Activated T-cell treated with anti-CD3 and anti-CD28 coated beads, Interleukin-2, amount 50 U/mL, for 72 hours (primary cell): ENCODE measurements around the gene CLTRN. TPM values are rescaled to one million over a fixed set of nuclear protein-coding genes. Genes with fewer than 3 reads are reported as not detected.
"Not testable (repeated sequence)": the region's sequence is repeated elsewhere in the genome, so short reads cannot be mapped to it uniquely, and the experiment has no call there.

Experiments used
- ATAC-seq, 2 donors: fragments of 150-1000 bp; cut with Tn5 transposase; replicated peaks in 1 of 2; 2 replicates each; pipeline ENCODE4 v1.10.0; 2021; ENCODE audit warnings: moderate library complexity in 2 of 2, mild to moderate bottlenecking in 1 of 2
- DNase-seq, 2 donors: peaks; one replicate each; pipeline ENCODE4 v3.0.0; 2021 to 2022; ENCODE audit warnings: mixed read lengths in 1 of 2
- H3K27ac Mint-ChIP-seq: one replicate; pipeline ENCODE4 v1.8.0; 2022; ENCODE audit warnings: mild to moderate bottlenecking, moderate library complexity, mixed read lengths
- H3K27me3 Mint-ChIP-seq: one replicate; pipeline ENCODE4 v1.8.0; 2022; ENCODE audit warnings: low read depth, mixed read lengths
- H3K36me3 Mint-ChIP-seq, 2 donors: one replicate each; pipeline ENCODE4 v1.8.0; 2022; ENCODE audit warnings: mixed read lengths in 2 of 2, mild to moderate bottlenecking in 1 of 2; ENCODE audit not compliant: insufficient read depth in 2 of 2
- H3K4me1 Mint-ChIP-seq: one replicate; pipeline ENCODE4 v1.8.0; 2022; ENCODE audit warnings: low read depth, mixed read lengths
- H3K4me3 Mint-ChIP-seq, 2 donors: one replicate each; pipeline ENCODE4 v1.8.0; 2022; ENCODE audit warnings: mild to moderate bottlenecking in 2 of 2, mixed read lengths in 2 of 2, moderate library complexity in 2 of 2
- H3K9me3 Mint-ChIP-seq, 2 donors: one replicate each; pipeline ENCODE4 v1.8.0; 2022; ENCODE audit warnings: mixed read lengths in 2 of 2
- total RNA-seq, 2 donors: library from RNA; stranded (reverse); gene quantifications; one replicate each; pipeline ENCODE4 v1.2.3, GENCODE V29; 2022

CLTRN gene, protein sequence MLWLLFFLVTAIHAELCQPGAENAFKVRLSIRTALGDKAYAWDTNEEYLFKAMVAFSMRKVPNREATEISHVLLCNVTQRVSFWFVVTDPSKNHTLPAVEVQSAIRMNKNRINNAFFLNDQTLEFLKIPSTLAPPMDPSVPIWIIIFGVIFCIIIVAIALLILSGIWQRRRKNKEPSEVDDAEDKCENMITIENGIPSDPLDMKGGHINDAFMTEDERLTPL
- total RNA-seq = 1 to 10 TPM; 1.6 to 2.3 TPM

DNA sequence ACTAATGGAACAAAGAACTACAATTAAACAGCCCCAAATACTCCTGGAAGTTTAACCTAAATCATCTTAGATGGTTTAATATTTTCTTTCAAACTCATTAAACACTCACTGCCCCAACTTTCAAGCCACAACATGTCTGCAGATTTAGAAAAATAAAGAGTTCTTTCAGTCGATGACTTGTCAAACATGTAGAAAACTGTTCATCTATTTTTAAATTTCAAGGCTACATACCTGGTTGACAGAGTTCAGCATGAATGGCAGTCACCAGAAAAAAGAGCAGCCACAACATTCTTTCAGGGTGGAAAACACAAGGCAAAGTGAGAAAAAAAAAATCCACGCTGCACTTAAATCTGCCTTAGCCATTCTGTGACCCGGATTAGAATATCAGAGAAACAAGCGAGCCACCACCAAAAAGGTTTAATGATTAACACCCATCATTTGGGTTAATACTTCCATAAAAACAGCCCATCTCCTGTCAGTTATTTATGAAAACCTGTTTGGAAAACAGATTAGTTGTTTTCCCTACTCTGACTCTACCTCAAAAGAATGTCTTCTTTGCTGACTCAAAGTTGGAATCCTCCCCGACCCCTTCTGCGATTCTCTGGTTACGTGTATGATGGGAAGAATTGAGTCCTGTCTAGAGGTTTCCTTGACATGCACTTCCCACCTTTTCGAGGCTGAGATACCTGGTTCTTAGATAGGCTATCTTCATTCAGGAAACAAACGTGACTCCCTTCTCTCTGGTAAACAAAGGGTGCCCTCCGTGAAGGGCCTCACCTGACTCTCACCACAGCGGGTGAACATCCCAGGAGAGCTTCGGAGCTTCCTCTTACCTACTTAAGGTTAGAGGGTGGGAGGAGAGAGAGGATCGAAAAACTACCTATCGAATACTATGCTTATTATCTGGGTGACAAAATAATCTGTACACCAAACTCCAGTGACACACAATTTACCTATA lies at the start of gene CLTRN:
Gene CLTRN (minus strand): TSS at position 319 of the 958 bp plus-strand sequence. CDS start 30 bp downstream, at position 289.
- H3K27me3 Mint-ChIP-seq = peaks cover 72% of the 10 kb centered on the region
- ATAC-seq (no peak), DNase-seq (no peak)
- H3K36me3 Mint-ChIP-seq = no peaks in the 10 kb centered on the region
- no peaks in the 10 kb centered on the region for H3K9me3 Mint-ChIP-seq
- H3K4me1 Mint-ChIP-seq = no peaks in the 10 kb centered on the region
- H3K4me3 Mint-ChIP-seq = no peak within 1 kb of the TSS
- no peak within 1 kb of the TSS for H3K27ac Mint-ChIP-seq

GRCh38 chrX:15704273-15704672 lies 39.7 kb upstream of the CLTRN start:
- not testable (repeated sequence) for H3K4me1 Mint-ChIP-seq, H3K36me3 Mint-ChIP-seq, H3K9me3 Mint-ChIP-seq, H3K27ac Mint-ChIP-seq, DNase-seq, ATAC-seq, H3K27me3 Mint-ChIP-seq, H3K4me3 Mint-ChIP-seq

- not testable (repeated sequence) for H3K27me3 Mint-ChIP-seq, H3K4me3 Mint-ChIP-seq
These were observed 39.2 kb upstream of the CLTRN start for GRCh38 chrX:15703809-15704208.

DNA sequence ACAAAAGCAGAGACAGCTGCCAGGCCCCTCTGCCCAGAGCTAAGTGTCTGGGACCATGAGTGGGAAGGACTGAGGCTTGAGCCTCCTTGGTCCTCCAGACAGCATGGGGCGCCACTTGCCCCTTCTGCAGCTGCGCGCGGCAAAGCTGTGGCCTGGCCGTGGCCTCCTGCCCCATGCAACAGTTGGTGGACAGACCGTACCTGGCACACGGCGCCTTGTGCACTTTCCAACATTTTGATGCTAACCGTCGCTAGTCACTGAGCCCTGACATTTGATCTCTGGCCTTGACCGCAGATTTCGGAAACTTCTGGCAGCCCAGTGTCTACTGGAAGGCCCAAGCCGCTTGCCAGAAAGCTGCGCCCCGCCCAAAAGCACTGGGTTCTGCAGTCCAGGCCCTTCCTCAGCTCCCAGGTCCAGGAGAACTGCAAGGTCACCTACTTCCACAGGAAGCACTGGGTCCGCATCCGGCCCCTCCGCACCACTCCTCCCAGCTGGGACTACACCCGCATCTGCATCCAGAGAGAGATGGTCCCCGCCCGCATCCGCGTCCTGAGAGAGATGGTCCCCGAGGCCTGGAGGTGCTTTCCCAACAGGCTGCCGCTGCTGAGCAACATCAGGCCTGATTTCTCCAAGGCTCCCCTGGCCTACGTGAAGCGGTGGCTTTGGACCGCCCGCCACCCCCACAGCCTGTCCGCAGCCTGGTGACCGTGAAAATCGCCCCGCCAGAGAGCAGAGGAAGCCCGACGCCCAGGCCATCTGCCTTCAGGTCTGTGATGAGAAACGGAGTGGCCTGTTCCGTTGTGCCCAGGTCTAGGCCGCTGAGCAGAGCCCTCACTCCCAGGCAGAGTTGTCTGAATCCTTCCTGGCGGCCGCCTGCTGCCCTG lies 38.1 kb upstream of the CLTRN start:
- no peaks in the 10 kb centered on the region for H3K27me3 Mint-ChIP-seq
- H3K4me3 Mint-ChIP-seq = no peak overlapping the region
- DNase-seq = no peak
- no peaks in the 10 kb centered on the region for H3K9me3 Mint-ChIP-seq
- no peaks in the 10 kb centered on the region for H3K4me1 Mint-ChIP-seq
- peaks cover 0 to 5% of the 10 kb centered on the region in 2 donors for H3K36me3 Mint-ChIP-seq
- no peak for ATAC-seq
- no peak overlapping the region for H3K27ac Mint-ChIP-seq

More at GRCh38 chrX:15703809-15704208, 39.2 kb upstream of the CLTRN start:
- H3K4me1 Mint-ChIP-seq, H3K9me3 Mint-ChIP-seq, DNase-seq, H3K36me3 Mint-ChIP-seq, H3K27ac Mint-ChIP-seq: not testable (repeated sequence)
- ATAC-seq = peak; percentile 25 to 49

- no peak for ATAC-seq
- no peak overlapping the region for H3K27ac Mint-ChIP-seq
- no peak for DNase-seq
- H3K36me3 Mint-ChIP-seq = peaks cover 0 to 27% of the 10 kb centered on the region in 2 donors
- no peaks in the 10 kb centered on the region for H3K27me3 Mint-ChIP-seq
- no peak overlapping the region for H3K4me3 Mint-ChIP-seq
- no peaks in the 10 kb centered on the region for H3K4me1 Mint-ChIP-seq
- H3K9me3 Mint-ChIP-seq = no peaks in the 10 kb centered on the region
These were observed 31.9 kb upstream of the CLTRN start for GRCh38 chrX:15696516-15696915.

DNA sequence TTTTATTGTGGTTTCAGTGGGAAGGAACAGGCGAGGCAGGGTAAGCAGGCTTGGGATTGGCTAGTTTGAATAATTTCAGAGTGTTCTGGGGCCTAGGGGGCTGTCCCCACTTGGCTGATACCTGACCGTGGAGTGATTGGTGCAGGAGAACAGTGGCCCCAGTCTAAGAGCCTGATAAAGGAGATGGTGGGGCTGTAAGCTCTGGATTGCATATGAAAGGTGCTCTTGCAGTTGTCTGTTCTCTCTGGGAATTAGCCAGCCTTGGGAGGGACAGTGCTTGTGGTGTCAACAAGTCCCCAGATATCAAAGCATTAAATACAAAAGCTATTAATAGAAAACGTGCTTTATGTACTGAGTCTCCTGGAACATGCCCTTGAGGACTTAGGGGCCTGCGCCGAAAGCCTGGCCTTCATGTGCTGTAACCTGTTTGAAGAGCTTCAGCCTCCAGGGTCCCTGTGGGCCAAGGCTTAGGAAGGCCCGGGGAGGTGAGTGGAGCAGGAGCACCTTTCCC lies 30.4 kb upstream of the CLTRN start:
- Mint-ChIP-seq H3K4me3 (no peak overlapping the region), H3K36me3 (peaks cover 4 to 37% of the 10 kb centered on the region in 2 donors), H3K27me3 (no peaks in the 10 kb centered on the region), H3K9me3 (no peaks in the 10 kb centered on the region), H3K27ac (no peak overlapping the region), H3K4me1 (no peaks in the 10 kb centered on the region)
- DNase-seq (no peak), ATAC-seq (no peak)

GRCh38 chrX:15686818-15687685 lies 22.4 kb upstream of the CLTRN start:
- no peak overlapping the region for H3K27ac Mint-ChIP-seq
- peak; percentile 61 to 73 for ATAC-seq

GRCh38 chrX:15683193-15683592 lies 18.6 kb upstream of the CLTRN start:
- ATAC-seq (no peak), DNase-seq (no peak)
- Mint-ChIP-seq H3K27me3 (no peaks in the 10 kb centered on the region), H3K36me3 (no peaks in the 10 kb centered on the region), H3K4me3 (no peak overlapping the region), H3K4me1 (peaks cover 11% of the 10 kb centered on the region), H3K9me3 (no peaks in the 10 kb centered on the region), H3K27ac (no peak overlapping the region)

More at GRCh38 chrX:15686818-15687685, 22.4 kb upstream of the CLTRN start:
- H3K36me3 Mint-ChIP-seq = peaks cover 4 to 19% of the 10 kb centered on the region in 2 donors
- H3K27me3 Mint-ChIP-seq = no peaks in the 10 kb centered on the region
- no peaks in the 10 kb centered on the region for H3K4me1 Mint-ChIP-seq
- H3K4me3 Mint-ChIP-seq = no peak overlapping the region
- DNase-seq = peak; percentile 55 to 58
- no peaks in the 10 kb centered on the region for H3K9me3 Mint-ChIP-seq

GRCh38 chrX:15681433-15681832 lies 16.8 kb upstream of the CLTRN start:
- Mint-ChIP-seq H3K27me3 (no peaks in the 10 kb centered on the region), H3K4me1 (peaks cover 21% of the 10 kb centered on the region), H3K9me3 (no peaks in the 10 kb centered on the region), H3K4me3 (no peak overlapping the region), H3K36me3 (peaks cover 1 to 2% of the 10 kb centered on the region in 2 donors), H3K27ac (no peak overlapping the region)
- DNase-seq (no peak), ATAC-seq (no peak)

DNA sequence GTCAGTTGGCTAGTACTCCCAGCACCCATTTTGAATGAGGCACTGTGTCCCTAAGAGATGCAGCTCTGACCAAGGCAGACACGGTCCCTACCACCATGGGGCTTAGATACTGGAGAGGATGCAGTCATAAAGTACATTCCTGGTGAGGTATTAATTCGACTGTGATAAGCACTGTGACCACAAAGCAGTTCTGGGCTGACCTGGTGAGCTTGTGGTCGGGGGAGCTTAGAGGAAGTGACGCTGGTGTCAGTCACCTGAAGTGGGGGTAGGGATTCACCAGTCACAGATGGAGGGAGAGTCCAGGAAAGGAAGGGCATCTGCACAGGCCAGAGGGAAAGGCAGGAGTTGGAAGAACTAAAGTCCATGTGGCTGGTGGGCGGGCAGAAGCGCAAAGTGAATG lies 15.8 kb upstream of the CLTRN start:
- H3K4me1 Mint-ChIP-seq = peaks cover 30% of the 10 kb centered on the region
- no peaks in the 10 kb centered on the region for H3K27me3 Mint-ChIP-seq
- H3K4me3 Mint-ChIP-seq = peak overlapping the region in 1 of 2 donors; percentile 46
- H3K36me3 Mint-ChIP-seq = peaks cover 1 to 2% of the 10 kb centered on the region in 2 donors
- DNase-seq (no peak), ATAC-seq (peak in 1 of 2 donors; percentile 28)
- H3K9me3 Mint-ChIP-seq = no peaks in the 10 kb centered on the region
- peak overlapping the region; percentile 81 for H3K27ac Mint-ChIP-seq

DNA sequence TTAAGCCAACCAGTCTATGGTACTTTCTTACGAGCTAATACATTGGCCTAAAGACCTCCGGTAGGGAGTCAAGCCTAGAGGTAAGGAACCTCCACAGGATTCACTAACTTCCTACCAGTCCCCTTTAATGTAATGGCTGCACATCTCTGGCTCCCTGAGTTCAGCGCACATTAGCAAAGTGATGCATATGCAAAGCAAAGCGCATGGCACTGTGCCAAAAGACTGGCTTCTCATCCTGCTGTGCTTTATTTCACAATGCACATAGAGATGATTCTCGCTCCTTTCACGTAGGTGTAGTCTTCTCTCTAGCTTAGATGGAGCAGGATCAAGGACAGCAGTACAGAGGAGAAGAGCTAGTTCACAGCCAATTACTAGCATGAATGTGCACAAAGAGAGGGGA lies 14.6 kb upstream of the CLTRN start:
- no peak for DNase-seq
- ATAC-seq = no peak
- no peaks in the 10 kb centered on the region for H3K27me3 Mint-ChIP-seq
- peaks cover 1 to 2% of the 10 kb centered on the region in 2 donors for H3K36me3 Mint-ChIP-seq
- H3K9me3 Mint-ChIP-seq = no peaks in the 10 kb centered on the region
- H3K4me1 Mint-ChIP-seq = peaks cover 30% of the 10 kb centered on the region
- no peak overlapping the region for H3K27ac Mint-ChIP-seq
- no peak overlapping the region for H3K4me3 Mint-ChIP-seq

GRCh38 chrX:15678339-15678738 lies 13.7 kb upstream of the CLTRN start:
- no peaks in the 10 kb centered on the region for H3K27me3 Mint-ChIP-seq
- H3K4me3 Mint-ChIP-seq = peak overlapping the region in 1 of 2 donors; percentile 6
- no peak overlapping the region for H3K27ac Mint-ChIP-seq
- peaks cover 34% of the 10 kb centered on the region for H3K4me1 Mint-ChIP-seq
- H3K9me3 Mint-ChIP-seq = no peaks in the 10 kb centered on the region
- ATAC-seq = no peak
- no peak for DNase-seq
- peaks cover 1 to 2% of the 10 kb centered on the region in 2 donors for H3K36me3 Mint-ChIP-seq
